Measurements from ENCODE around the gene RHBDF1. TPM values are rescaled to one million over a fixed set of nuclear protein-coding genes. Genes with fewer than 3 reads are reported as not detected.

Gene RHBDF1
- total RNA-seq, 1 experiment from 2014 or later: 26.3 TPM

GRCh38 chr16:75580-76501 is 3.4 kb upstream of the RHBDF1 start:
- Histone ChIP-seq H3K27ac (ENCODE audit: low read length) (0 out of 2 replicates have a peak overlapping the region, but pooled peaks have one; percentile 16), H3K4me1 (ENCODE audit: insufficient read depth, low read length) (peaks cover 35% of the 10 kb centered on the region), H3K9me3 (ENCODE audit: low read length) (no peaks in the 10 kb centered on the region), H3K36me3 (ENCODE audit: low read depth, low read length) (no peaks in the 10 kb centered on the region), H3K9ac (ENCODE audit: low read length) (no peak overlapping the region), H3K4me3 (ENCODE audit: low read length) (0 out of 2 replicates have a peak overlapping the region, but pooled peaks have one; percentile 84), H3K9me2 (replicated peaks; ENCODE audit: low read length) (no peaks in the 10 kb centered on the region), H3F3A (ENCODE audit: low read length, unreplicated experiment) (no peaks in the 10 kb centered on the region), H3K27me3 (ENCODE audit: low read length) (no peaks in the 10 kb centered on the region), H3K4me2 (ENCODE audit: low read length) (peak overlapping the region; percentile 87), H3K79me2 (ENCODE audit: low read length) (peaks cover 15% of the 10 kb centered on the region), H4K20me1 (ENCODE audit: low read length) (no peaks in the 10 kb centered on the region), H2AFZ (ENCODE audit: low read length) (no peak overlapping the region)
- ATAC-seq (no peak), DNase-seq (no peak)
- TF ChIP-seq CTCF (conservative IDR thresholded peaks at IDR 0.05; ENCODE audit: low read depth, low read length) (no peak), EZH2 (IDR thresholded peaks at IDR 0.05; ENCODE audit: low read length, unreplicated experiment) (no peak), EZH2phosphoT487 (IDR thresholded peaks at IDR 0.05; ENCODE audit: borderline replicate concordance, low read length) (no peak)
- intact Hi-C loops (cut with micrococcal nuclease): no loop called here
- ChIA-PET POLR2A (ENCODE audit: unreplicated experiment) (no interaction called here), CTCF (no interaction called here)
- BruUV-seq (replicated peaks): no TSS peak

GRCh38 chr16:74747-75334 is 2.4 kb upstream of the RHBDF1 start:
- no peaks in the 10 kb centered on the region for H3K9me3 ChIP-seq (ENCODE audit: low read length)
- ATAC-seq (no peak), DNase-seq (no peak)
- no peak overlapping the region for H3K9ac ChIP-seq (ENCODE audit: low read length)
- H3F3A ChIP-seq (ENCODE audit: low read length, unreplicated experiment): no peaks in the 10 kb centered on the region
- no peak overlapping the region for H3K4me3 ChIP-seq (ENCODE audit: low read length)
- no peaks in the 10 kb centered on the region for H3K27me3 ChIP-seq (ENCODE audit: low read length)
- H3K4me1 ChIP-seq (ENCODE audit: insufficient read depth, low read length): peaks cover 45% of the 10 kb centered on the region
- H4K20me1 ChIP-seq (ENCODE audit: low read length): no peaks in the 10 kb centered on the region
- no peak overlapping the region for H2AFZ ChIP-seq (ENCODE audit: low read length)
- no peak overlapping the region for H3K4me2 ChIP-seq (ENCODE audit: low read length)
- intact Hi-C loops (cut with micrococcal nuclease): no loop called here
- TF ChIP-seq EZH2phosphoT487 (IDR thresholded peaks at IDR 0.05; ENCODE audit: borderline replicate concordance, low read length) (no peak), EZH2 (IDR thresholded peaks at IDR 0.05; ENCODE audit: low read length, unreplicated experiment) (no peak), CTCF (conservative IDR thresholded peaks at IDR 0.05; ENCODE audit: low read depth, low read length) (no peak)
- peaks cover 25% of the 10 kb centered on the region for H3K79me2 ChIP-seq (ENCODE audit: low read length)
- no peaks in the 10 kb centered on the region for H3K36me3 ChIP-seq (ENCODE audit: low read depth, low read length)
- ChIA-PET POLR2A (ENCODE audit: unreplicated experiment) (no interaction called here), CTCF (interaction anchor here (0.6 kb wide), 1 partner anchor 51 kb away, joined by 5 read pairs; no protein-coding TSS in a partner anchor)
- H3K9me2 ChIP-seq (replicated peaks; ENCODE audit: low read length): no peaks in the 10 kb centered on the region
- H3K27ac ChIP-seq (ENCODE audit: low read length): no peak overlapping the region
- no TSS peak for BruUV-seq (replicated peaks)
